Suprapubic skin (tissue), 4 donors: Measurements from ENCODE around the gene METAP1. TPM values are rescaled to one million over a fixed set of nuclear protein-coding genes. Genes with fewer than 3 reads are reported as not detected.
"Not testable (repeated sequence)": the region's sequence is repeated elsewhere in the genome, so short reads cannot be mapped to it uniquely, and the experiment has no call there.

Experiments
- DNase-seq, 2 donors: peaks; one replicate each; pipeline ENCODE4 v3.0.0-alpha.2; 2019; ENCODE audit warnings: low spot score in 2 of 2
- H3K27ac ChIP-seq: fragments of 200-600 bp; sonication (generic); one replicate; pipeline ENCODE4 v1.5.1; 2019
- H3K27me3 ChIP-seq: fragments of 200-600 bp; sonication (generic); one replicate; pipeline ENCODE4 v1.5.1; 2019
- H3K36me3 ChIP-seq: fragments of 200-600 bp; sonication (generic); one replicate; pipeline ENCODE4 v1.5.1; 2019
- H3K4me1 ChIP-seq: fragments of 200-600 bp; sonication (generic); one replicate; pipeline ENCODE4 v1.5.1; 2019
- H3K4me3 ChIP-seq: fragments of 200-600 bp; sonication (generic); one replicate; pipeline ENCODE4 v1.5.1; 2019; ENCODE audit warnings: mild to moderate bottlenecking
- H3K9me3 ChIP-seq: fragments of 200-600 bp; sonication (generic); one replicate; pipeline ENCODE4 v1.5.1; 2019
- EP300 ChIP-seq: sonication (generic); formaldehyde crosslinking; IDR thresholded peaks from one replicate; pipeline ENCODE4 v1.6.1; 2017; ENCODE audit warnings: antibody characterized with exemption
- POLR2A ChIP-seq, 2 donors: fragments of 450-650 bp; IDR thresholded peaks; one replicate each; pipeline ENCODE4 v1.6.1; 2017; ENCODE audit warnings: antibody characterized with exemption in 2 of 2, mild to moderate bottlenecking in 2 of 2, moderate library complexity in 2 of 2
- POLR2AphosphoS5 ChIP-seq, 3 donors: sonication (generic); formaldehyde crosslinking; IDR thresholded peaks; one replicate each; pipeline ENCODE4 v1.6.1; 2017; ENCODE audit warnings: antibody characterized with exemption in 3 of 3
- WGBS: methylation state at CpG from one replicate; pipeline ENCODE4 v1.1.5; 2018; 5-methylcytosine and 5-hydroxymethylcytosine counted together
- total RNA-seq, 4 donors: library from RNA; depleted of rRNA; stranded (reverse); fragments of >200 nt; gene quantifications; one replicate each; pipeline ENCODE4 v1.1.0, GENCODE V29; 2016
- TF ChIP-seq, protein P1 (sequence below), 2 donors: fragments of 200-600 bp in 1 of 2; fragments of 450-650 bp in 1 of 2; sonication (generic) in 1 of 2; IDR thresholded peaks; one replicate each; pipeline ENCODE4 v1.5.1; 2016 to 2019; ENCODE audit warnings: antibody characterized with exemption in 2 of 2, mild to moderate bottlenecking in 1 of 2, moderate library complexity in 1 of 2

The METAP1 gene
- total RNA-seq, 4 donors from 2014 or later: 40.0 to 55.9 (median 49.4) TPM

GRCh38 chr4:99099311-99099710 lies 103.8 kb downstream of the METAP1 start:
- no peak for DNase-seq
- Histone ChIP-seq H3K4me3 (no peak overlapping the region), H3K9me3 (no peaks in the 10 kb centered on the region), H3K27me3 (no peaks in the 10 kb centered on the region), H3K27ac (no peak overlapping the region), H3K4me1 (no peaks in the 10 kb centered on the region), H3K36me3 (no peaks in the 10 kb centered on the region)
- TF ChIP-seq, protein P1, sequence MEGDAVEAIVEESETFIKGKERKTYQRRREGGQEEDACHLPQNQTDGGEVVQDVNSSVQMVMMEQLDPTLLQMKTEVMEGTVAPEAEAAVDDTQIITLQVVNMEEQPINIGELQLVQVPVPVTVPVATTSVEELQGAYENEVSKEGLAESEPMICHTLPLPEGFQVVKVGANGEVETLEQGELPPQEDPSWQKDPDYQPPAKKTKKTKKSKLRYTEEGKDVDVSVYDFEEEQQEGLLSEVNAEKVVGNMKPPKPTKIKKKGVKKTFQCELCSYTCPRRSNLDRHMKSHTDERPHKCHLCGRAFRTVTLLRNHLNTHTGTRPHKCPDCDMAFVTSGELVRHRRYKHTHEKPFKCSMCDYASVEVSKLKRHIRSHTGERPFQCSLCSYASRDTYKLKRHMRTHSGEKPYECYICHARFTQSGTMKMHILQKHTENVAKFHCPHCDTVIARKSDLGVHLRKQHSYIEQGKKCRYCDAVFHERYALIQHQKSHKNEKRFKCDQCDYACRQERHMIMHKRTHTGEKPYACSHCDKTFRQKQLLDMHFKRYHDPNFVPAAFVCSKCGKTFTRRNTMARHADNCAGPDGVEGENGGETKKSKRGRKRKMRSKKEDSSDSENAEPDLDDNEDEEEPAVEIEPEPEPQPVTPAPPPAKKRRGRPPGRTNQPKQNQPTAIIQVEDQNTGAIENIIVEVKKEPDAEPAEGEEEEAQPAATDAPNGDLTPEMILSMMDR (IDR thresholded peaks at IDR 0.05): no peak
- TF ChIP-seq POLR2AphosphoS5 (IDR thresholded peaks at IDR 0.05) (no peak), EP300 (no peak), POLR2A (IDR thresholded peaks at IDR 0.05) (no peak)
- WGBS: 87% methylated on average over 10 of the region's 12 CpGs

DNA sequence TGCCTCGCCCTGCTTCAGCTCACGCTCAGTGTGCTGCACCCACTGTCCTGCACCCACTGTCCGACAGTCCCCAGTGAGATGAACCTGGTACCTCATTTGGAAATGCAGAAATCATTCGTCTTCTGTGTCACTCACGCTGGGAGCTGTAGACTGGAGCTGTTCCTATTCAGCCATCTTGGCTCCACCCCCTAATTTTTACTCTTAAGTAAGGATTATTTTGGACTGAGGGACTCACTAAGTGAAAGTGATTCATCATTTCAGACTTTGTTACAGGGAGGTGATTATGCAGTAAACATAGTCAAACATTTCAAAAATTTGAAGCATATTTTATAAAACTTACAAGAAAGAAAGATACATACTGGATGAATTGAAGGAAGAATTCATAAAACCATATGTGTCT lies 104.3 kb downstream of the METAP1 start:
- H3K27ac ChIP-seq, H3K9me3 ChIP-seq, H3K27me3 ChIP-seq, H3K36me3 ChIP-seq, H3K4me1 ChIP-seq, DNase-seq, H3K4me3 ChIP-seq: not testable (repeated sequence)
- 68% methylated on average over 5 of the region's 5 CpGs for WGBS

DNA sequence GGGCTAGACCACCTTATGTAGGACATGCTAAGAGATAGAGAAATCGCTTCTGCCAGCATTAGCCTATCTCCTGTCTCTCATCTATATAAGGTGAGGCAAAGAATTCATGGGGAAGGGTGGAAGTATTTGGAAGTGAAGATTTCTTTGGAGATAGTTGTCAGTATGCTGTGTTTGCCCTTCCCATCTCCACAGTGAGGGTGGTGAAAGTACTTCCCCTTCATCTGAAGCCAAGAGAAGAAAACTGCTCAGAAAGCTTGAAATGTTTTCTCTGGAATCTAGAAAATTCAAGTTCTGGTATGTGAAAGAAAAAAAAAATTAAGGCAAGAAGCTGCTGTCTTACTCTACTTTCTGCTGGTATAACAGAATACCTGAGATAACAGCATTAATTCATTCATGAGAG lies 105.4 kb downstream of the METAP1 start:
- TF ChIP-seq POLR2A (IDR thresholded peaks at IDR 0.05) (no peak), EP300 (no peak), POLR2AphosphoS5 (IDR thresholded peaks at IDR 0.05) (no peak)
- TF ChIP-seq, protein P1 (IDR thresholded peaks at IDR 0.05): no peak
- DNase-seq: no peak
- no peaks in the 10 kb centered on the region for H3K27me3 ChIP-seq
- no peak overlapping the region for H3K4me3 ChIP-seq
- 83% methylated on average over 1 of the region's 1 CpG for WGBS
- H3K36me3 ChIP-seq: no peaks in the 10 kb centered on the region
- no peaks in the 10 kb centered on the region for H3K4me1 ChIP-seq
- H3K27ac ChIP-seq: no peak overlapping the region
- H3K9me3 ChIP-seq: no peaks in the 10 kb centered on the region

DNA sequence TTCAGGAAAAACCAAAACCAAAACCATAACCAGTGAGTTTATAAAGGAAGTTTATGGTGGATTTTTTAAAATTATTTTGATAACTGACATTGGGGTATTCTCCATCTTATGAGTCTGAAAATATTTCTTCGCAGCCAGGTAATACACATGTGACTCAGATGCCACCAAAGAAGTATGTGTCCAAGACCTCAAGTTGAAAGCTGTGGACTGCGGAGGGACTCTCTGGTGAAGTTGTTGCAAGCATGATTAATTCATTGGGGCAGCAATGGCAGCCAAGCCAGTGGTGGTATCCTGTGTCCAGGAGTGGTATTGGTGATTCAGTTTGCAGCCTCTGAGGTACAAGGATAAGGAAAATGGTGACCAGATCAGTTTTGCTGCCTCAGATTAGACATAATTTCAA lies 107.1 kb downstream of the METAP1 start:
- TF ChIP-seq EP300: no peak
- TF ChIP-seq, protein P1 (IDR thresholded peaks at IDR 0.05): no peak
- no peak for TF ChIP-seq POLR2AphosphoS5 (IDR thresholded peaks at IDR 0.05)
- no peak for TF ChIP-seq POLR2A (IDR thresholded peaks at IDR 0.05)
- Histone ChIP-seq H3K4me3 (no peak overlapping the region), H3K27me3 (no peaks in the 10 kb centered on the region), H3K27ac (no peak overlapping the region), H3K9me3 (no peaks in the 10 kb centered on the region), H3K36me3 (no peaks in the 10 kb centered on the region), H3K4me1 (no peaks in the 10 kb centered on the region)
- 94% methylated on average over 2 of the region's 2 CpGs for WGBS
- DNase-seq: no peak

GRCh38 chr4:99103166-99103565 lies 107.6 kb downstream of the METAP1 start:
- no peaks in the 10 kb centered on the region for H3K4me1 ChIP-seq
- H3K27ac ChIP-seq: no peak overlapping the region
- no peaks in the 10 kb centered on the region for H3K36me3 ChIP-seq
- H3K9me3 ChIP-seq: no peaks in the 10 kb centered on the region
- TF ChIP-seq POLR2AphosphoS5 (IDR thresholded peaks at IDR 0.05): no peak
- no peak for TF ChIP-seq EP300
- TF ChIP-seq, protein P1 (IDR thresholded peaks at IDR 0.05): no peak
- TF ChIP-seq POLR2A (IDR thresholded peaks at IDR 0.05): no peak
- no peak overlapping the region for H3K4me3 ChIP-seq
- no peaks in the 10 kb centered on the region for H3K27me3 ChIP-seq
- no peak for DNase-seq

- H3K4me3 ChIP-seq: no peak overlapping the region
- DNase-seq: no peak
- H3K9me3 ChIP-seq: no peaks in the 10 kb centered on the region
- H3K27ac ChIP-seq: no peak overlapping the region
- H3K4me1 ChIP-seq: no peaks in the 10 kb centered on the region
- no peaks in the 10 kb centered on the region for H3K36me3 ChIP-seq
- TF ChIP-seq POLR2A (IDR thresholded peaks at IDR 0.05) (no peak), POLR2AphosphoS5 (IDR thresholded peaks at IDR 0.05) (no peak), EP300 (no peak)
- TF ChIP-seq, protein P1 (IDR thresholded peaks at IDR 0.05): no peak
- WGBS: 92% methylated on average over 1 of the region's 1 CpG
- no peaks in the 10 kb centered on the region for H3K27me3 ChIP-seq
These were observed 108.6 kb downstream of the METAP1 start for GRCh38 chr4:99104153-99104552.

DNA sequence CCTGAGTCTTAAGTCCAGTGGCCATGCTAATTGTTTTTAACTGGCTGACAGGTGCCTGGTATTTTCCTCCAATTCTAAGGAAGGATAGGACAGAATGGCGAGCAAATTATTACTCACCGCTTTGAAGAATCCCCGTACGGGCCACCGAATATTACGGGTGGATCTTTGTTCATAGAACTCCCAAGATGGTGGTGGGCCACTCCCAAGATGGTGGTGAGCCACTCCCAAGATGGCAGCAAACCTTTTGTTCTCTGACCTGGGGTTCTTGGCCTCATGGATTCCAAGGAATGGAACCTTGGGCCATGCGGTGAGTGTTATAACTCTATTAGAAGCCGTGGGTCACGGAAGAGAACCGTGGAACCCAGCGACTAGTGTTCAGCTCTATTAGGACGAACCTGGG lies 113.8 kb downstream of the METAP1 start:
- H3K27ac ChIP-seq, DNase-seq, H3K4me1 ChIP-seq, H3K4me3 ChIP-seq, H3K9me3 ChIP-seq, H3K36me3 ChIP-seq, H3K27me3 ChIP-seq: not testable (repeated sequence)
- WGBS: 88% methylated on average over 12 of the region's 12 CpGs
